Astrocyte (in vitro differentiated cells and primary cell): ENCODE data around the gene MIEF2. TPM values are rescaled to one million over a fixed set of nuclear protein-coding genes. Genes with fewer than 3 reads are reported as not detected.

ENCODE experiments used
- DNase-seq: peaks from one replicate; pipeline ENCODE4 v3.0.0-alpha.2; 2010; ENCODE audit warnings: low read depth
- FAIRE-seq: peaks from 2 replicates; lab custom pipeline; 2011; peaks lifted over from hg19 to GRCh38; lab: Jason Lieb, UNC
- H2AFZ ChIP-seq: 2 replicates; pipeline ENCODE4 v1.6.0; 2012; ENCODE audit warnings: low read depth, low read length, inconsistent platforms
- H3K27ac ChIP-seq: 2 replicates; pipeline ENCODE4 v1.5.1; 2011; ENCODE audit warnings: low read depth, low read length, inconsistent platforms
- H3K27me3 ChIP-seq: 2 replicates; pipeline ENCODE4 v1.6.0; 2011; ENCODE audit warnings: low read length, inconsistent platforms; ENCODE audit not compliant: insufficient read depth
- H3K36me3 ChIP-seq: 2 replicates; pipeline ENCODE4 v1.5.1; 2011; ENCODE audit warnings: low read length, inconsistent platforms; ENCODE audit not compliant: insufficient read depth
- H3K4me1 ChIP-seq: 2 replicates; pipeline ENCODE4 v1.5.1; 2011; ENCODE audit warnings: low read length, inconsistent platforms; ENCODE audit not compliant: insufficient read depth
- H3K4me2 ChIP-seq: 2 replicates; pipeline ENCODE4 v1.6.0; 2012; ENCODE audit warnings: low read length, inconsistent platforms
- H3K4me3 ChIP-seq: 2 replicates; pipeline ENCODE4 v1.5.1; 2011; ENCODE audit warnings: low read depth, mild to moderate bottlenecking, low read length, inconsistent platforms; ENCODE audit not compliant: insufficient read depth
- H3K79me2 ChIP-seq: 2 replicates; pipeline ENCODE4 v1.6.0; 2012; ENCODE audit warnings: mild to moderate bottlenecking, low read length, inconsistent platforms; ENCODE audit not compliant: insufficient read depth
- H3K9ac ChIP-seq: 2 replicates; pipeline ENCODE4 v1.6.0; 2012; ENCODE audit warnings: mild to moderate bottlenecking, low read length, inconsistent platforms
- H3K9me3 ChIP-seq: 2 replicates; pipeline ENCODE4 v1.5.1; 2012; ENCODE audit warnings: low read depth, mild to moderate bottlenecking, low read length, inconsistent platforms; ENCODE audit not compliant: insufficient read depth
- H4K20me1 ChIP-seq: 2 replicates; pipeline ENCODE4 v1.6.0; 2012; ENCODE audit warnings: low read length, inconsistent platforms; ENCODE audit not compliant: insufficient read depth
- H3K27ac Mint-ChIP-seq: one replicate; pipeline ENCODE4 v1.8.0; 2021; ENCODE audit warnings: mild to moderate bottlenecking, mixed read lengths; ENCODE audit not compliant: unreplicated experiment
- H3K27me3 Mint-ChIP-seq: one replicate; pipeline ENCODE4 v1.8.0; 2021; ENCODE audit warnings: low read depth, mixed read lengths; ENCODE audit not compliant: unreplicated experiment
- H3K36me3 Mint-ChIP-seq: one replicate; pipeline ENCODE4 v1.8.0; 2021; ENCODE audit warnings: low read depth, mixed read lengths; ENCODE audit not compliant: unreplicated experiment
- H3K4me1 Mint-ChIP-seq: one replicate; pipeline ENCODE4 v1.8.0; 2021; ENCODE audit warnings: low read depth, mixed read lengths; ENCODE audit not compliant: unreplicated experiment
- H3K4me3 Mint-ChIP-seq: one replicate; pipeline ENCODE4 v1.8.0; 2021; ENCODE audit warnings: mild to moderate bottlenecking, moderate library complexity, mixed read lengths; ENCODE audit not compliant: unreplicated experiment
- H3K9me3 Mint-ChIP-seq: one replicate; pipeline ENCODE4 v1.8.0; 2021; ENCODE audit warnings: mild to moderate bottlenecking, mixed read lengths; ENCODE audit not compliant: unreplicated experiment
- CTCF ChIP-seq: IDR thresholded peaks from 2 replicates; pipeline ENCODE4 v1.5.1; 2011; ENCODE audit warnings: low read depth, mild to moderate bottlenecking, inconsistent platforms, low read length, moderate library complexity; ENCODE audit not compliant: insufficient read depth
- EZH2 ChIP-seq: IDR thresholded peaks from 2 replicates; pipeline ENCODE4 v1.6.1; 2012; ENCODE audit warnings: mild to moderate bottlenecking, low read length, inconsistent platforms; ENCODE audit not compliant: insufficient read depth
- total RNA-seq: library from RNA; stranded (reverse); gene quantifications from 2 replicates; pipeline ENCODE4 v1.2.1, GENCODE V29; 2021

The MIEF2 gene
- total RNA-seq, 1 donor from 2014 or later = 14.1 TPM

GRCh38 chr17:18315961-18316360, 55.5 kb downstream of the MIEF2 start:
- H3K4me1 ChIP-seq = peaks cover 39% of the 10 kb centered on the region
- H3K4me3 Mint-ChIP-seq = peak overlapping the region; percentile 96
- H3K4me1 Mint-ChIP-seq = peaks cover 42% of the 10 kb centered on the region
- peaks cover 14% of the 10 kb centered on the region for H3K36me3 ChIP-seq
- peak overlapping the region; percentile 86 for H3K27ac ChIP-seq
- H4K20me1 ChIP-seq = peaks cover 76% of the 10 kb centered on the region
- FAIRE-seq (no peak), DNase-seq (no peak)
- peak overlapping the region; percentile 94 for H3K27ac Mint-ChIP-seq
- peak overlapping the region; percentile 90 for H3K4me3 ChIP-seq
- peak overlapping the region; percentile 93 for H3K9ac ChIP-seq
- H3K4me2 ChIP-seq = peak overlapping the region; percentile 96
- peaks cover 93% of the 10 kb centered on the region for H3K79me2 ChIP-seq
- no peaks in the 10 kb centered on the region for H3K9me3 ChIP-seq
- peaks cover 16% of the 10 kb centered on the region for H3K36me3 Mint-ChIP-seq
- H3K27me3 ChIP-seq = no peaks in the 10 kb centered on the region
- no peak overlapping the region for H2AFZ ChIP-seq
- no peaks in the 10 kb centered on the region for H3K27me3 Mint-ChIP-seq
- no peaks in the 10 kb centered on the region for H3K9me3 Mint-ChIP-seq
- TF ChIP-seq EZH2 (no peak), CTCF (no peak)

Other genes with a start within 250 kb of the MIEF2 start
- gene ATPAF2, start 221.5 kb upstream of the MIEF2 start, total RNA-seq = 24.8 and 27.9 TPM in 2 replicates
- 9.2 and 9.9 TPM in 2 replicates for gene GID4, start 221.3 kb upstream of the MIEF2 start, total RNA-seq
- 32.2 and 35.0 TPM in 2 replicates for gene DRG2, start 172.7 kb upstream of the MIEF2 start, total RNA-seq
- gene MYO15A, start 151.9 kb upstream of the MIEF2 start, total RNA-seq = 0.32 and 0.48 TPM in 2 replicates
- 92.6 and 104 TPM in 2 replicates for gene ALKBH5, start 76.8 kb upstream of the MIEF2 start, total RNA-seq
- gene LLGL1, start 35.0 kb upstream of the MIEF2 start, total RNA-seq = 43.5 and 44.6 TPM in 2 replicates
- gene FLII, start 1.9 kb upstream of the MIEF2 start, total RNA-seq = 227 and 257 TPM in 2 replicates
- 28.8 and 31.0 TPM in 2 replicates for gene TOP3A, start 54.3 kb downstream of the MIEF2 start, total RNA-seq
- gene SMCR8, start 54.6 kb downstream of the MIEF2 start, total RNA-seq = 20.3 and 20.4 TPM in 2 replicates
- gene SHMT1, start 102.9 kb downstream of the MIEF2 start, total RNA-seq = 5.1 and 6.4 TPM in 2 replicates
- not detected in 2 replicates for gene EVPLL, start 117.1 kb downstream of the MIEF2 start, total RNA-seq
- gene LGALS9C, start 216.1 kb downstream of the MIEF2 start, total RNA-seq = not detected in 2 replicates